GM19452 (cell line): ENCODE data around the gene TEX38.

Experiments
- ATAC-seq: cut with Tn5 transposase; IDR thresholded peaks from one replicate; pipeline ENCODE4 v1.9.1; 2021; ENCODE audit not compliant: unreplicated experiment

TEX38 gene

DNA sequence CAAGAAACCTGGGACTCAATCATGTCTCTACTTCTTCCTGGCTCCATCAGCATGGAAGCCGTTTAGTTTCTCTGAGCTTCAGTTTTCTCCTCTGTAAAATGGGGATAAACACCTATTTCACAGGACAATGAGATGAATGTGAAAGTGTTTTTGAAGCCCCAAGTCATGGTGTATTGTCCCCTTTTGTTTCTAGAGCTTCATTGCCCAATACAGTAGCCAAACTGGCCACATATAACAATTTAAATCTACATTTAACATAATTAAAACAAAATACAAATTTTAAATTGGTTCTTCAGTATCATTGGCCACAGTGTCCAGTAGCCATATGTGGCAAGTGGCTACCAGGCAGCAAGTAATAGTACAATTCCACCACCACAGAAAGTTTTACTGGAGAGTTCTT lies 49.5 kb downstream of the TEX38 start:
- no peak for ATAC-seq

DNA sequence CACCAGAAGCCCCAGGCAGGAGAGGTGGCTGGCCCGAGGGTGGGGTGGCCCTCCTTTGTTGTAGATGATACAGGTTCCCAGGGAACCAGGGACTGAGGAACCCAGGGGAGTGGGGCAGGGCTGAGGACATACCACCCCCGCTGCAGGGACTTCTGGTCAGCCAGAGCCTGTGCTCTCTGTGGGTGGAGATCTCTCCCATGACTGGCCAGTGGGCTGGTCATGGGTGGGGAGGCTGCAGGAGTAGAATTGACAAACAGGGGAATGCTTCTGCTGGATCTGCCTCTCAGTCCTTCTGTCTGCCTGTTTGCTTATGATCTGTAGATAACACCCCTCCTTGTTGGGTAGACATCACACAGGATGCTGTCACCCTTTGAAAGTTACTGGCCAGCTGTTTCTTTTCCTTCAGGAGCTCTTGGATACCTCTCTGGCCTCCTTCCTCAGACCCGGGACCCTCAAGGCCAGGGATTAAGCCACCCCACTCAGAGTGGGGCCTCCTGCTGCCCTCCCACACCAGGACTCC lies 50.1 kb downstream of the TEX38 start:
- ATAC-seq = no peak
